WERI-Rb-1 (cell line): ENCODE results near the gene DCC.

Experiments used
- DNase-seq: peaks from one replicate; pipeline ENCODE4 v3.0.0-alpha.2; 2020
- H3K27ac ChIP-seq: fragments of 250-450 bp; sonication (Bioruptor Pico); 2 replicates; pipeline ENCODE4 v1.5.1; 2020; ENCODE audit warnings: mild to moderate bottlenecking, moderate library complexity
- H3K27me3 ChIP-seq: fragments of 250-450 bp; sonication (Bioruptor Pico); 2 replicates; pipeline ENCODE4 v1.5.1; 2021; ENCODE audit warnings: mild to moderate bottlenecking, low read depth, moderate library complexity; ENCODE audit not compliant: insufficient read depth, severe bottlenecking
- H3K36me3 ChIP-seq: fragments of 250-450 bp; sonication (Bioruptor Pico); 2 replicates; pipeline ENCODE4 v1.5.1; 2020; ENCODE audit warnings: mild to moderate bottlenecking, moderate library complexity
- H3K4me3 ChIP-seq: 2 replicates; pipeline ENCODE4 v1.5.1; 2011; ENCODE audit warnings: low read depth, mild to moderate bottlenecking, control low read depth, low read length
- H3K9me3 ChIP-seq: fragments of 250-450 bp; sonication (Bioruptor Pico); 2 replicates; pipeline ENCODE4 v1.5.1; 2021; ENCODE audit warnings: mild to moderate bottlenecking, moderate library complexity; ENCODE audit not compliant: severe bottlenecking
- CTCF ChIP-seq: IDR thresholded peaks from 2 replicates; pipeline ENCODE4 v1.5.1; 2011; ENCODE audit warnings: low read depth, mild to moderate bottlenecking, control low read depth, inconsistent platforms, low read length

Gene DCC

GRCh38 chr18:52824126-52824525, 484.1 kb downstream of the DCC start:
- no peaks in the 10 kb centered on the region for H3K9me3 ChIP-seq
- no peak overlapping the region for H3K4me3 ChIP-seq
- no peak overlapping the region for H3K27ac ChIP-seq
- no peaks in the 10 kb centered on the region for H3K36me3 ChIP-seq
- no peak for TF ChIP-seq CTCF
- no peak for DNase-seq
- H3K27me3 ChIP-seq = no peaks in the 10 kb centered on the region

- Histone ChIP-seq H3K27me3 (no peaks in the 10 kb centered on the region), H3K36me3 (no peaks in the 10 kb centered on the region), H3K9me3 (no peaks in the 10 kb centered on the region), H3K27ac (no peak overlapping the region), H3K4me3 (no peak overlapping the region)
- no peak for DNase-seq
- no peak for TF ChIP-seq CTCF
Measured at GRCh38 chr18:52826994-52827393, 487.0 kb downstream of the DCC start.

DNA sequence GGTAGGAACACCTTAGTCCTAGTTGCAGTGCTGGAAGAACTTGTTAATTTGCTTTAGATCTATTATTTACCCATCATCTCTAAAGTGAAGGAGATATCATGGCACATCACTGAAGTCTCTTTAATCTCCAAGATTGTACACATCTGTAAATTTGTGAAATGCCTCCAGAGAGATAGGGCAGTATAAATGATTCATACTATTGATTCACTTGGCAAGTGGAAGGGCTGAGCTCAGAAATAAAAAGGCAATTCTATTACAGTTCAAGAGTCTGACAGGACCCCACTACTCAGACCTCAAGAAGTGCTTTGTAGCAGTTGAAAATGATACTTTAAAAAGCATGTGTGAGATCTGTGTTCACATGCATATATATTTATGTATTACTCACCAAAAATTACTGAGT, 489.3 kb downstream of the DCC start:
- TF ChIP-seq CTCF = no peak
- DNase-seq = no peak

DNA sequence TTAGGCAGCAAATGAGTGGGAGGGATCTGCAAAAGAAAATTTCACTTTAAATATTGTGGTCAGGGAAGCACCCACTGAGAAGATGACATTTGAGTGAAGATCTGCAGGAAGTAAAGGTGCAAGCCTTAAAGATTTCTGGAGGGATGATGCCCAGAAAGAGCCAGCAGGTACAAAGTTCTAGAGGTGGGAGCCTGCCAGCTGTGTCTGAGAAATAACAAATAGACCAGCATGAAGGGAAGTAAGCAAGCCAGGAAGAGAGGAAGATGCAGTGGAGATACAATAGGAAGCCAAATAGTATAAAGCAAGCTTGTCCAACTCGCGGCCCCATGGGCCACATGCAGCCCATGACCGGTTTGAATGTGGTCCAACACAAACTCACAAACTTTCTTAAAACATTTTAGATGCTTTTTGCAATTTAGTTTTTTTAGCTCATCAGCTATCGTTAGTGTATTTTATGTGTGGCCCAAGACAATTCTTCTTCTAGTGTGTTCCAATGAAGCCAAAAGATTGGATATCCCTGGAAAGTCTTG, 489.9 kb downstream of the DCC start:
- Histone ChIP-seq H3K4me3 (no peak overlapping the region), H3K27ac (no peak overlapping the region), H3K36me3 (no peaks in the 10 kb centered on the region), H3K27me3 (no peaks in the 10 kb centered on the region), H3K9me3 (no peaks in the 10 kb centered on the region)
- no peak for DNase-seq
- TF ChIP-seq CTCF = no peak

More for the DNA sequence above, 489.3 kb downstream of the DCC start:
- Histone ChIP-seq H3K4me3 (no peak overlapping the region), H3K9me3 (no peaks in the 10 kb centered on the region), H3K27ac (no peak overlapping the region), H3K27me3 (no peaks in the 10 kb centered on the region), H3K36me3 (no peaks in the 10 kb centered on the region)

- no peaks in the 10 kb centered on the region for H3K27me3 ChIP-seq
- H3K9me3 ChIP-seq = no peaks in the 10 kb centered on the region
- H3K4me3 ChIP-seq = no peak overlapping the region
- no peak overlapping the region for H3K27ac ChIP-seq
- H3K36me3 ChIP-seq = no peaks in the 10 kb centered on the region
- TF ChIP-seq CTCF = no peak
- DNase-seq = no peak
Measured at GRCh38 chr18:52844323-52844722, 504.3 kb downstream of the DCC start.

DNA sequence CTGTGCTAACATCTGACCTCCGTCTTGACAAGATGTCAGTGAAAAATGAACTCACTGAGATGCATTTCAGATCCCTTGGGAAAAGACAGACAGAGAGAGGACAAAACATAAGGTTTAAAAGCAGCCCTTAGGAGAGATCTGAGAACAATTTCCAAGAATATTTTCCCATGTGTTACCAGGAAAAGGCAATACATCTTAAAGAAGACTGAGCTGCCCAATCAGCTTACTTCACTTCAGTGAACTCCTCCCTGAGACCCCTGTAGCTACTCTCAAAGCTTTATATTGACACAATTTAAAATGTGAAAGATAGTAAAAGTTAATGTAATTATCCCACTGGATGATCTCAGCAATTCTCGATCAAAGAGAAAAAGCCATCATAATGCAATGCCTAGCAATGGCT, 505.0 kb downstream of the DCC start:
- H3K36me3 ChIP-seq = no peaks in the 10 kb centered on the region
- TF ChIP-seq CTCF = no peak
- no peak overlapping the region for H3K4me3 ChIP-seq
- H3K9me3 ChIP-seq = no peaks in the 10 kb centered on the region
- H3K27ac ChIP-seq = no peak overlapping the region
- DNase-seq = no peak
- no peaks in the 10 kb centered on the region for H3K27me3 ChIP-seq
